Measurements from ENCODE around the gene CYP2D6. TPM values are rescaled to one million over a fixed set of nuclear protein-coding genes. Genes with fewer than 3 reads are reported as not detected.

Gene CYP2D6
- total and polyA plus RNA-seq, 2 of the 13 experiments (the other 11 are each of a cell fraction or from before 2014, with no cell fraction given) = 1.0 to 3.7 TPM

DNA sequence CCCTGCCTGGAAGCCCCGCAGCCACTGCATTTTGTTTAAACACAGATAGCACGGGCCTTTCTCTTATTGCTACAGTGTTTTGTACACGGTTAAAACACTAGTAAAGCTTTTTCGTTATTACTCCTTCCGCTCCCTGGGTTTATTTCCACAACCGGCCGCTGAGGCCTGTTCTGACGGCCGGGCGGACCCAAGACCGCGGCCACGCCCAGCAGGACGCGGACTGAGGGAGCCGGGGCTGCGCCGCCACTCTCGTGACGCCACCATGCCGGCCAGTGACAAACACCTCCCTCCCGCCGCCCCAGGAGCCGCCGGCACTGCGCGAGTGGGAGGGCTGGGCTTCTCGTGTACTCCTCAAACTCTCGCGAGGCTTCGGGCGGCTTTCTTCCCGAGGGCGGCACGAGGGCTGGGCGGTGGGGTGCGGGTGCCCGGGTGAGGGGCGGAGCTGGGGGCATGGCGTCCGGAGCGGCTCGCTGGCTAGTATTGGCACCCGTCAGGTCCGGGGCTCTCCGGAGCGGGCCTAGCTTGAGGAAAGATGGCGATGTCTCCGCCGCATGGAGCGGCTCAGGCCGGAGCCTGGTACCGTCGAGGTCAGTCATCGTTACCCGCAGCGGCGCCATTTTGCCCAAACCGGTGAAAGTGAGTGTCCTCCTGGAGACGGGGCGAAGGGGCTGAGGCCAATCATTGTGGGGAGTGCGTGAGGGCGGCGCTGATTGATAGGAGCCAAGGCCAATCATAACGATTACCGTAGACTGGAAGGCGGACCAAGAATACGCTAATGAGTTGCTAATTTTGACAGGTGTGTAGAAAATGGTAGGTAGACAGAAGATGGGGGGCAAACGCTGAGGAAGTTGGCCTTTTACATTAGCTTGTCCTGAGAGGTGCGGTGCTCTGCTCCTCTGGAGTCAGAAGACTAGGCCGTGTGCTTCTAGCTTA is 51.0 kb downstream of the CYP2D6 start, which contains the start of gene SMDT1 (continued):
- TF ChIP-seq, protein P1, sequence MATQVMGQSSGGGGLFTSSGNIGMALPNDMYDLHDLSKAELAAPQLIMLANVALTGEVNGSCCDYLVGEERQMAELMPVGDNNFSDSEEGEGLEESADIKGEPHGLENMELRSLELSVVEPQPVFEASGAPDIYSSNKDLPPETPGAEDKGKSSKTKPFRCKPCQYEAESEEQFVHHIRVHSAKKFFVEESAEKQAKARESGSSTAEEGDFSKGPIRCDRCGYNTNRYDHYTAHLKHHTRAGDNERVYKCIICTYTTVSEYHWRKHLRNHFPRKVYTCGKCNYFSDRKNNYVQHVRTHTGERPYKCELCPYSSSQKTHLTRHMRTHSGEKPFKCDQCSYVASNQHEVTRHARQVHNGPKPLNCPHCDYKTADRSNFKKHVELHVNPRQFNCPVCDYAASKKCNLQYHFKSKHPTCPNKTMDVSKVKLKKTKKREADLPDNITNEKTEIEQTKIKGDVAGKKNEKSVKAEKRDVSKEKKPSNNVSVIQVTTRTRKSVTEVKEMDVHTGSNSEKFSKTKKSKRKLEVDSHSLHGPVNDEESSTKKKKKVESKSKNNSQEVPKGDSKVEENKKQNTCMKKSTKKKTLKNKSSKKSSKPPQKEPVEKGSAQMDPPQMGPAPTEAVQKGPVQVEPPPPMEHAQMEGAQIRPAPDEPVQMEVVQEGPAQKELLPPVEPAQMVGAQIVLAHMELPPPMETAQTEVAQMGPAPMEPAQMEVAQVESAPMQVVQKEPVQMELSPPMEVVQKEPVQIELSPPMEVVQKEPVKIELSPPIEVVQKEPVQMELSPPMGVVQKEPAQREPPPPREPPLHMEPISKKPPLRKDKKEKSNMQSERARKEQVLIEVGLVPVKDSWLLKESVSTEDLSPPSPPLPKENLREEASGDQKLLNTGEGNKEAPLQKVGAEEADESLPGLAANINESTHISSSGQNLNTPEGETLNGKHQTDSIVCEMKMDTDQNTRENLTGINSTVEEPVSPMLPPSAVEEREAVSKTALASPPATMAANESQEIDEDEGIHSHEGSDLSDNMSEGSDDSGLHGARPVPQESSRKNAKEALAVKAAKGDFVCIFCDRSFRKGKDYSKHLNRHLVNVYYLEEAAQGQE (IDR thresholded peaks at IDR 0.05; ENCODE audit: borderline replicate concordance in 1 of 2, low read depth in 1 of 2, low read length in 2 of 2) = no peak
- TF ChIP-seq ZBTB7B (CRISPR knock-in tag; IDR thresholded peaks at IDR 0.05) (0 out of 2 replicates have a peak, but pooled peaks have one; percentile 48), MIER2 (CRISPR knock-in tag; IDR thresholded peaks at IDR 0.05) (no peak), XBP1 (CRISPR knock-in tag; IDR thresholded peaks at IDR 0.05) (peak; percentile 78; the same call in 1 of the 2 replicates), SP1 (IDR thresholded peaks at IDR 0.05) (no peak), SP1 (CRISPR knock-in tag; IDR thresholded peaks at IDR 0.05) (peak; percentile 23; the same call in 1 of the 2 replicates), TBL1XR1 (IDR thresholded peaks at IDR 0.05; ENCODE audit: borderline replicate concordance, low read length, partially characterized antibody) (no peak), ZNF44 (CRISPR knock-in tag; IDR thresholded peaks at IDR 0.05) (no peak; the same call in 1 of the 2 replicates), PAF1 (CRISPR knock-in tag; IDR thresholded peaks at IDR 0.05) (no peak)
- TF ChIP-seq, protein P2, sequence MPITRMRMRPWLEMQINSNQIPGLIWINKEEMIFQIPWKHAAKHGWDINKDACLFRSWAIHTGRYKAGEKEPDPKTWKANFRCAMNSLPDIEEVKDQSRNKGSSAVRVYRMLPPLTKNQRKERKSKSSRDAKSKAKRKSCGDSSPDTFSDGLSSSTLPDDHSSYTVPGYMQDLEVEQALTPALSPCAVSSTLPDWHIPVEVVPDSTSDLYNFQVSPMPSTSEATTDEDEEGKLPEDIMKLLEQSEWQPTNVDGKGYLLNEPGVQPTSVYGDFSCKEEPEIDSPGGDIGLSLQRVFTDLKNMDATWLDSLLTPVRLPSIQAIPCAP (CRISPR knock-in tag; IDR thresholded peaks at IDR 0.05; ENCODE audit: low read depth) = no peak
- TF ChIP-seq, protein P3, sequence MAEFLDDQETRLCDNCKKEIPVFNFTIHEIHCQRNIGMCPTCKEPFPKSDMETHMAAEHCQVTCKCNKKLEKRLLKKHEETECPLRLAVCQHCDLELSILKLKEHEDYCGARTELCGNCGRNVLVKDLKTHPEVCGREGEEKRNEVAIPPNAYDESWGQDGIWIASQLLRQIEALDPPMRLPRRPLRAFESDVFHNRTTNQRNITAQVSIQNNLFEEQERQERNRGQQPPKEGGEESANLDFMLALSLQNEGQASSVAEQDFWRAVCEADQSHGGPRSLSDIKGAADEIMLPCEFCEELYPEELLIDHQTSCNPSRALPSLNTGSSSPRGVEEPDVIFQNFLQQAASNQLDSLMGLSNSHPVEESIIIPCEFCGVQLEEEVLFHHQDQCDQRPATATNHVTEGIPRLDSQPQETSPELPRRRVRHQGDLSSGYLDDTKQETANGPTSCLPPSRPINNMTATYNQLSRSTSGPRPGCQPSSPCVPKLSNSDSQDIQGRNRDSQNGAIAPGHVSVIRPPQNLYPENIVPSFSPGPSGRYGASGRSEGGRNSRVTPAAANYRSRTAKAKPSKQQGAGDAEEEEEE (CRISPR knock-in tag; IDR thresholded peaks at IDR 0.05; ENCODE audit: borderline replicate concordance) = no peak
- TF ChIP-seq, protein P4, sequence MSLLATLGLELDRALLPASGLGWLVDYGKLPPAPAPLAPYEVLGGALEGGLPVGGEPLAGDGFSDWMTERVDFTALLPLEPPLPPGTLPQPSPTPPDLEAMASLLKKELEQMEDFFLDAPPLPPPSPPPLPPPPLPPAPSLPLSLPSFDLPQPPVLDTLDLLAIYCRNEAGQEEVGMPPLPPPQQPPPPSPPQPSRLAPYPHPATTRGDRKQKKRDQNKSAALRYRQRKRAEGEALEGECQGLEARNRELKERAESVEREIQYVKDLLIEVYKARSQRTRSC (CRISPR knock-in tag; IDR thresholded peaks at IDR 0.05; ENCODE audit: low read depth) = no peak
- TF ChIP-seq, protein P5, sequence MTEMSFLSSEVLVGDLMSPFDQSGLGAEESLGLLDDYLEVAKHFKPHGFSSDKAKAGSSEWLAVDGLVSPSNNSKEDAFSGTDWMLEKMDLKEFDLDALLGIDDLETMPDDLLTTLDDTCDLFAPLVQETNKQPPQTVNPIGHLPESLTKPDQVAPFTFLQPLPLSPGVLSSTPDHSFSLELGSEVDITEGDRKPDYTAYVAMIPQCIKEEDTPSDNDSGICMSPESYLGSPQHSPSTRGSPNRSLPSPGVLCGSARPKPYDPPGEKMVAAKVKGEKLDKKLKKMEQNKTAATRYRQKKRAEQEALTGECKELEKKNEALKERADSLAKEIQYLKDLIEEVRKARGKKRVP (CRISPR knock-in tag; IDR thresholded peaks at IDR 0.05) = no peak

All from HepG2 (cell line).